Measurements from ENCODE around the gene ATP6V1B1. TPM values are rescaled to one million over a fixed set of nuclear protein-coding genes. Genes with fewer than 3 reads are reported as not detected.
A peak's percentile ranks its signal among the peaks of the same experiment; 100 is the strongest.

ATP6V1B1 gene
- polyA plus RNA-seq, 6 donors from 2014 or later: not detected

GRCh38 chr2:70894765-70895164 lies 40.9 kb upstream of the ATP6V1B1 start:
- Mint-ChIP-seq H3K9me3 (peaks cover 0 to 2% (median 0%) of the 10 kb centered on the region in 7 donors), H3K27me3 (peaks cover 73 to 98% (median 96%) of the 10 kb centered on the region in 3 donors), H3K36me3 (no peaks in the 10 kb centered on the region), H3K27ac (no peak overlapping the region), H3K4me1 (peaks cover 9 to 27% (median 17%) of the 10 kb centered on the region in 3 donors), H3K4me3 (no peak overlapping the region)
- DNase-seq (no peak), ATAC-seq (ENCODE audit: low read depth in 2 of 2) (no peak)

- ATAC-seq (ENCODE audit: low read depth in 2 of 2) (no peak), DNase-seq (no peak)
- Mint-ChIP-seq H3K27me3 (peaks cover 75 to 100% (median 99%) of the 10 kb centered on the region in 3 donors), H3K9me3 (peaks cover 0 to 2% (median 0%) of the 10 kb centered on the region in 7 donors), H3K36me3 (no peaks in the 10 kb centered on the region), H3K27ac (no peak overlapping the region), H3K4me1 (peaks cover 13 to 30% (median 22%) of the 10 kb centered on the region in 3 donors), H3K4me3 (no peak overlapping the region)
These were observed 40.5 kb upstream of the ATP6V1B1 start for GRCh38 chr2:70895249-70895648.

DNA sequence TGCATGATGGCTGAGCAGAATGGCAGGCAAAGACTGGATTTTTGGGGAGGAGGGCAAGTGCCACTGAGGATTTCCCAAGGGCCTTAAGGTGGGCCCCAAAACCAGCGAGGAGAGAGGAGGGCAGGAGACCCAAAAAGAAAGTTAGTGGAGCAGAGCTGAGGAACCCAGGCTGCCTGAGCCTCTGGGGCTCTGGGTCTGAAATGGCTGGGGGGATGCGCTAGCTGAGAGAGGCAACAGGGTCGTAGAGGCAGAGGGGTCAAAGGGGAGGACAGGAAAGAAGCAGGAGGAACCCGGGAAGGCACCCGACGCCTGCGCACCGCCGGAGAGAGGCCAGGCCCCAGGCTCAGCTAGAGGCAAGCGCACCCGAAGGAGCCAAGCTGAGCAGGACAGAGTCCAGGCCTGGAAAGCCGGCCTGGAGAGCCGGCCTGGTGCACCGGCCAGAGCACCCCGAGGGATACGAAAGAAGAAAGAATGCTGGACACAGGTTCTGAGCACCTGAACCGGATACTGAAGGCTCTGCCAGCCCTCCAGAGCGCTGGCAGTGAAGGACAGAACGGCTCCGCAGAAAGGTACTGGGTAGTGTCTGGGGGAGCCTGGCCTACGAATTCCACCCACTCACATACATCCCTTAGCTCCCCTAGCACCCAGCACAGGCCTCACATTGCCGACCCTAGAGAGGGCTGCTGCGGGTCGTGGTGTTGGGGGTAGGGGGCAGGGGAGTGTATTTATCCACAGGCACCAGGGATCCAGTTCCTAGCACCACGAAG lies 39.5 kb upstream of the ATP6V1B1 start:
- Mint-ChIP-seq H3K36me3 (peaks cover 0 to 2% of the 10 kb centered on the region in 2 donors), H3K4me1 (peaks cover 19 to 33% (median 26%) of the 10 kb centered on the region in 3 donors), H3K4me3 (no peak overlapping the region), H3K9me3 (peaks cover 0 to 2% (median 0%) of the 10 kb centered on the region in 7 donors), H3K27me3 (peaks cover 72 to 100% (median 99%) of the 10 kb centered on the region in 3 donors), H3K27ac (no peak overlapping the region)
- DNase-seq (no peak), ATAC-seq (ENCODE audit: low read depth in 2 of 2) (no peak)

DNA sequence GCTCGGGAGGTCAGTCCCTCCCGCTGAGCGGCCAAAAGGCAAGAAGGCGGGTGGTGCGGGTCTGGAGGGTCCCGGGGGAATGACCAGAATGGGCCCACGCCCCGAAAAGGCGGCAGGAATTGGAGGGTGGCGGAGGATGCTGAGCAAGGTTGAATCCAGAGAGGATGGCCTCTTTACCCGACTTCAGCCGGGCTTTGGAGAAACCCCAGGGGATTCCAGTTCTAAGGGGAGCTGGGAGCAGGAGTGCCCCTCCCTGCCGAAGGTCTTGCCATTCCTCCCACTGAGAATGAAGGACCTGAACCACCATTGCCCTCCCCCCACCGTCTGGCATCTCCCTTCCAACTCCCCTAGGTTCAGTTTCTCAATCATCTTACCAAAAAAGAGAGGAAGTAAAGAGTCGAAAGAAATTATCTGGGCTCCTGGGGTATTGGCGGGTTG lies 38.9 kb upstream of the ATP6V1B1 start:
- peaks cover 25 to 38% (median 32%) of the 10 kb centered on the region in 3 donors for H3K4me1 Mint-ChIP-seq
- H3K27me3 Mint-ChIP-seq: peaks cover 71 to 100% (median 99%) of the 10 kb centered on the region in 3 donors
- peak overlapping the region in 1 of 8 donors; percentile 9 for H3K4me3 Mint-ChIP-seq
- DNase-seq: no peak
- no peak for ATAC-seq (ENCODE audit: low read depth in 2 of 2)
- peak overlapping the region in 1 of 6 donors; percentile 44 for H3K27ac Mint-ChIP-seq
- H3K36me3 Mint-ChIP-seq: peaks cover 0 to 8% of the 10 kb centered on the region in 2 donors
- peaks cover 0 to 2% (median 0%) of the 10 kb centered on the region in 7 donors for H3K9me3 Mint-ChIP-seq

DNA sequence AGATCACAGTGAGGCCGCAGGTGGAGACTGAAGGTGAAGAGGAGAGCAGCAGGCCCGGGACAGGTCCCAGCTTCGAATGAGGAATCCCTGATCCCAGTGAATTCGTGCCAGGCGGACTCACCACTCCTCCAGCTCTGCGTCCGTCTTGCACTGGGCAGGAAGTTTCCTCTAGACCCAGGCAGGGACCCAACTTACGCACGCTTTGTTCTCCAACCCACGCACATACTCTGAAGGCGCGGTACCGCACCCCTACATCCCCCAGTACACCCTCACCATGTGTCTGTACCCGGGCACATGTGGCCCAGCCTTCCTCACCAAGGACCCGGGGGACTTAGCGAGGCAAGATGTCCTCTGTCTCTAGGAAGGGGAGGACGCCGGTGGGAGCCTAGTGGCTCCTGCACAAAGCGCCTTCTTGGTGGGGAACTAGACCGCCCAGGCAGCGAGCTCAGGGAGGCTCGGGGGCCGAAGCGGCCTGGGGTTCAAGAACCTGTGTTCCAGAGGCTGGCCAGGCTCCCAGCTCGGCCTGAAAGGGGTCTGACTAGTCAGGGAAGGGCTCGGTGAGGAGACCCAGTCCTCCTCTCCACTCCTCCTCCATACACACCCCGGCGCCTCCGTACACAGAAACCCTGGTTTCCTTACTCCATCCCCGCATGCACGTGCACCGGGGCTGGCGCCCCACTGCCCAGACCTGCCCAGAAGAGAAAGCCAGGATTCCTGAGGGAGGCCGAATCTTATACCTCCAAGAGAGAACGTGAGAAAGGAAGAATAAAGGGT lies 38.3 kb upstream of the ATP6V1B1 start:
- peaks cover 28 to 44% (median 37%) of the 10 kb centered on the region in 3 donors for H3K4me1 Mint-ChIP-seq
- peaks cover 72 to 100% (median 99%) of the 10 kb centered on the region in 3 donors for H3K27me3 Mint-ChIP-seq
- peak overlapping the region in 1 of 8 donors; percentile 9 for H3K4me3 Mint-ChIP-seq
- peaks cover 0 to 14% of the 10 kb centered on the region in 2 donors for H3K36me3 Mint-ChIP-seq
- H3K9me3 Mint-ChIP-seq: peaks cover 0 to 2% (median 0%) of the 10 kb centered on the region in 7 donors
- peak overlapping the region in 1 of 6 donors; percentile 44 for H3K27ac Mint-ChIP-seq
- ATAC-seq (ENCODE audit: low read depth in 2 of 2) (no peak), DNase-seq (no peak)

DNA sequence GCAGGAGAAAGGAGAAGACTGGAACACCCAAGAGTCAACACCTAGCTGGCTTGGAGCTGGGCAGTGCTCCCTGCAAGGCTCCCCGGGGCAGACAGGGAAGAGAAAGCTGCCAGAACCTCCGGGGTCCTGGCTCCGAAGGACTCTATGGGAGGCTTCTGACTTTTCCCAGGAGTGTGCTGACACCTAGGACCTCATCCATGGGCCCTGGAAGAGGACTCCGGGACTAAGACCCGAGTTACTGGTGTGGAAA lies 37.8 kb upstream of the ATP6V1B1 start:
- DNase-seq: no peak
- Mint-ChIP-seq H3K27ac (no peak overlapping the region), H3K4me1 (peaks cover 28 to 45% (median 37%) of the 10 kb centered on the region in 3 donors), H3K27me3 (peaks cover 73 to 100% (median 99%) of the 10 kb centered on the region in 3 donors), H3K9me3 (peaks cover 0 to 2% (median 0%) of the 10 kb centered on the region in 7 donors), H3K36me3 (peaks cover 0 to 14% of the 10 kb centered on the region in 2 donors), H3K4me3 (no peak overlapping the region)
- ATAC-seq (ENCODE audit: low read depth in 2 of 2): no peak

GRCh38 chr2:70898363-70899240 lies 37.1 kb upstream of the ATP6V1B1 start:
- H3K27ac Mint-ChIP-seq: no peak overlapping the region
- H3K27me3 Mint-ChIP-seq: peaks cover 78 to 100% (median 95%) of the 10 kb centered on the region in 3 donors
- no peak for ATAC-seq (ENCODE audit: low read depth in 2 of 2)
- H3K4me1 Mint-ChIP-seq: peaks cover 28 to 45% (median 37%) of the 10 kb centered on the region in 3 donors
- DNase-seq: no peak
- peaks cover 0 to 2% (median 0%) of the 10 kb centered on the region in 7 donors for H3K9me3 Mint-ChIP-seq
- peaks cover 0 to 14% of the 10 kb centered on the region in 2 donors for H3K36me3 Mint-ChIP-seq
- H3K4me3 Mint-ChIP-seq: peak overlapping the region in 5 of 8 donors; percentile 12 to 77 (median 31)

GRCh38 chr2:70901227-70902066 lies 34.3 kb upstream of the ATP6V1B1 start:
- DNase-seq: no peak
- Mint-ChIP-seq H3K9me3 (peaks cover 0 to 2% (median 0%) of the 10 kb centered on the region in 7 donors), H3K4me3 (peak overlapping the region; percentile 35 to 83 (median 80)), H3K4me1 (peaks cover 24 to 48% (median 37%) of the 10 kb centered on the region in 3 donors), H3K36me3 (peaks cover 0 to 14% of the 10 kb centered on the region in 2 donors), H3K27ac (peak overlapping the region in 3 of 6 donors; percentile 33 to 70 (median 53)), H3K27me3 (peaks cover 80 to 100% (median 94%) of the 10 kb centered on the region in 3 donors)
- ATAC-seq (ENCODE audit: low read depth in 2 of 2): no peak

DNA sequence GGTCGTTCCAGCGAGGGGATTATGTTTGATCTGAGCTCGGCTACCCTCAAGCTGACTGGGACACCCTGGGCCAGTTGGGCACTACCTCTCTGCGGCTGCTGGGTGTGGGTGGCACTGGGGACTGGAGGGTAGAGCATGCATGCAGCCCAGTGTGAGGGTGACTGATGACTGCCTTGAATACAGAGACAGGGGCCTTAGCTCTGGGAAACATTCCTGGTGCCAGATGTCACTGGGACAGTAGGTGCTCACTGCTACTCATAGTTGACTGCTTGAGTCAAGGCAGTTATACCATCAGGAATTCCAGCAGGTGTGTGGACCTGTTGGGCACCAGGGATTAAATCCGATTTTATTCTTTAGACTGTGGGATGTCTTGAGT lies 33.6 kb upstream of the ATP6V1B1 start:
- no peak overlapping the region for H3K27ac Mint-ChIP-seq
- peaks cover 0 to 5% (median 1%) of the 10 kb centered on the region in 7 donors for H3K9me3 Mint-ChIP-seq
- peak overlapping the region in 7 of 8 donors; percentile 7 to 78 (median 47) for H3K4me3 Mint-ChIP-seq
- no peak for DNase-seq
- H3K27me3 Mint-ChIP-seq: peaks cover 80 to 100% (median 94%) of the 10 kb centered on the region in 3 donors
- H3K36me3 Mint-ChIP-seq: peaks cover 6 to 14% of the 10 kb centered on the region in 2 donors
- peaks cover 29 to 54% (median 38%) of the 10 kb centered on the region in 3 donors for H3K4me1 Mint-ChIP-seq
- ATAC-seq (ENCODE audit: low read depth in 2 of 2): no peak

- peaks cover 84 to 100% (median 94%) of the 10 kb centered on the region in 3 donors for H3K27me3 Mint-ChIP-seq
- ATAC-seq (ENCODE audit: low read depth in 2 of 2) (no peak), DNase-seq (no peak)
- peaks cover 6 to 14% of the 10 kb centered on the region in 2 donors for H3K36me3 Mint-ChIP-seq
- H3K9me3 Mint-ChIP-seq: peaks cover 0 to 5% (median 1%) of the 10 kb centered on the region in 7 donors
- peak overlapping the region in 7 of 8 donors; percentile 15 to 78 (median 49) for H3K4me3 Mint-ChIP-seq
- H3K27ac Mint-ChIP-seq: no peak overlapping the region
- peaks cover 33 to 59% (median 43%) of the 10 kb centered on the region in 3 donors for H3K4me1 Mint-ChIP-seq
These were observed 33.1 kb upstream of the ATP6V1B1 start for GRCh38 chr2:70902579-70902978.

DNA sequence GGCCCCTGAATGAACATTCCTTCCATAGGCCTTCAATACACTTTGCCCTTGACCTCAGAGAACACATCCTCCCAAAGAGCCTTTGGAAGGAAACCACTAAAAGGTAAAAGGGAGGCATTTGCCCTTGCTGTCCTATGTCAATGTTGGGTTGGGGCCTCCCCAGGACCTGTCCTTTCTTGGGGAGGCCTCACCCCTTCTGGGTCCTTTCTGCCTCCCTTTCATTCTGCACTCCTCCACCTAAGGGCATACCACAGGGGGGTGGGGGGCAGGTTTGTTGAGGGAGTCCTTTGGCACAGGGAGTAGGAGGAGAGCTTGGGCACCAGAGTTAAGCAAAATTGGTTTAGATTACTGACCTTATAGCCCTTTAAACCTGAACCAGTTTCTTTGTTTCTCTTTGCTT lies 32.5 kb upstream of the ATP6V1B1 start:
- Mint-ChIP-seq H3K27ac (no peak overlapping the region), H3K4me1 (peaks cover 33 to 53% (median 44%) of the 10 kb centered on the region in 3 donors), H3K4me3 (no peak overlapping the region), H3K36me3 (peaks cover 6 to 14% of the 10 kb centered on the region in 2 donors), H3K27me3 (peaks cover 85 to 95% (median 90%) of the 10 kb centered on the region in 3 donors), H3K9me3 (peaks cover 0 to 5% (median 0%) of the 10 kb centered on the region in 7 donors)
- ATAC-seq (ENCODE audit: low read depth in 2 of 2) (no peak), DNase-seq (no peak)
